Nucleus accumbens (tissue), 56 donors: Measurements from ENCODE around the gene CDK5RAP3.
"Not testable (repeated sequence)": the region's sequence is repeated elsewhere in the genome, so short reads cannot be mapped to it uniquely, and the experiment has no call there.

Experiments
- DNase-seq, 56 donors: peaks; one replicate each; lab custom pipeline; 2025; lab: John Stamatoyannopoulos, UW

Gene CDK5RAP3

GRCh38 chr17:47970725-47971499, at the start of gene CDK5RAP3:
Gene CDK5RAP3, plus strand, starts transcription at chr17:47971113. Its CDS starts 34 bp downstream, at chr17:47971147.
- DNase-seq: peak; percentile 86 to 100 (median 99)

GRCh38 chr17:47924785-47925677, 45.9 kb upstream of the CDK5RAP3 start:
- no peak for DNase-seq

- no peak for DNase-seq
Observed at GRCh38 chr17:47925678-47925988, 45.3 kb upstream of the CDK5RAP3 start.

GRCh38 chr17:47927821-47928400, 43.0 kb upstream of the CDK5RAP3 start:
- no peak for DNase-seq

- no peak for DNase-seq
Observed at GRCh38 chr17:47928415-47928814, 42.5 kb upstream of the CDK5RAP3 start.

GRCh38 chr17:47929218-47930000, 41.5 kb upstream of the CDK5RAP3 start:
- DNase-seq: peak in 4 of 56 donors; percentile 3 to 16 (median 7)

GRCh38 chr17:47931848-47932247, 39.1 kb upstream of the CDK5RAP3 start:
- DNase-seq: no peak

GRCh38 chr17:47934856-47935255, 36.1 kb upstream of the CDK5RAP3 start:
- DNase-seq: no peak

GRCh38 chr17:47935468-47935867, 35.4 kb upstream of the CDK5RAP3 start:
- not testable (repeated sequence) for DNase-seq

GRCh38 chr17:47935961-47936360, 35.0 kb upstream of the CDK5RAP3 start:
- DNase-seq: no peak

- DNase-seq: no peak
Observed at GRCh38 chr17:47937941-47938340, 33.0 kb upstream of the CDK5RAP3 start.

- DNase-seq: peak; percentile 68 to 99 (median 94)
Observed at GRCh38 chr17:47941246-47942095, 29.4 kb upstream of the CDK5RAP3 start, which contains the start of gene PNPO. Gene PNPO, plus strand, starts transcription at chr17:47941571. Its CDS starts 105 bp downstream, at chr17:47941676.

GRCh38 chr17:47942096-47942510, 28.8 kb upstream of the CDK5RAP3 start:
- no peak for DNase-seq

GRCh38 chr17:47942568-47942967, 28.3 kb upstream of the CDK5RAP3 start:
- DNase-seq: no peak

- peak in 4 of 56 donors; percentile 0 to 40 (median 20) for DNase-seq
Observed at GRCh38 chr17:47945080-47945479, 25.8 kb upstream of the CDK5RAP3 start.

- peak in 20 of 56 donors; percentile 7 to 52 (median 18) for DNase-seq
Observed at GRCh38 chr17:47945529-47946508, 25.1 kb upstream of the CDK5RAP3 start.

GRCh38 chr17:47946516-47946915, 24.4 kb upstream of the CDK5RAP3 start:
- no peak for DNase-seq

GRCh38 chr17:47946929-47947397, 23.9 kb upstream of the CDK5RAP3 start:
- peak in 36 of 56 donors; percentile 3 to 77 (median 25) for DNase-seq
